Activated CD4-positive, alpha-beta memory T cell treated with anti-CD3 and anti-CD28 coated beads, Interleukin-2, amount 10 ng/mL, durations not matched to agents 7 days and 5 days (primary cell): Measurements from ENCODE around the gene FLNA. TPM values are rescaled to one million over a fixed set of nuclear protein-coding genes. Genes with fewer than 3 reads are reported as not detected.

Source experiments
- CTCF ChIA-PET: fragments of 350-600 bp; sonication (Branson Sonifier 250); formaldehyde crosslinking; loops from one replicate; lab custom pipeline; 2021; ENCODE audit warnings: antibody characterized with exemption, inconsistent platforms; lab: Charles Lee
- POLR2A ChIA-PET: fragments of 350-600 bp; sonication (Branson Sonifier 250); formaldehyde crosslinking; loops from one replicate; lab custom pipeline; 2021; ENCODE audit warnings: antibody characterized with exemption; lab: Charles Lee
- DNase-seq: peaks from one replicate; pipeline ENCODE4 v3.0.0-alpha.2; 2020
- H3K27ac Mint-ChIP-seq: one replicate; pipeline ENCODE4 v1.8.0; 2021; ENCODE audit warnings: mild to moderate bottlenecking, mixed read lengths
- H3K27me3 Mint-ChIP-seq: one replicate; pipeline ENCODE4 v1.8.0; 2021; ENCODE audit warnings: mixed read lengths
- H3K36me3 Mint-ChIP-seq: one replicate; pipeline ENCODE4 v1.8.0; 2021; ENCODE audit warnings: low read depth, mixed read lengths
- H3K4me1 Mint-ChIP-seq: one replicate; pipeline ENCODE4 v1.8.0; 2021; ENCODE audit warnings: mixed read lengths
- H3K4me3 Mint-ChIP-seq: one replicate; pipeline ENCODE4 v1.8.0; 2021; ENCODE audit warnings: mild to moderate bottlenecking, mixed read lengths
- H3K9me3 Mint-ChIP-seq: one replicate; pipeline ENCODE4 v1.8.0; 2021; ENCODE audit warnings: mixed read lengths
- total RNA-seq, 2 experiments: library from RNA; stranded (reverse); gene quantifications; one replicate each; pipeline ENCODE4 v1.2.3, GENCODE V29; 2021

FLNA gene
- total RNA-seq, 2 experiments from 2014 or later, result 1,571 to 1,579 TPM

DNA sequence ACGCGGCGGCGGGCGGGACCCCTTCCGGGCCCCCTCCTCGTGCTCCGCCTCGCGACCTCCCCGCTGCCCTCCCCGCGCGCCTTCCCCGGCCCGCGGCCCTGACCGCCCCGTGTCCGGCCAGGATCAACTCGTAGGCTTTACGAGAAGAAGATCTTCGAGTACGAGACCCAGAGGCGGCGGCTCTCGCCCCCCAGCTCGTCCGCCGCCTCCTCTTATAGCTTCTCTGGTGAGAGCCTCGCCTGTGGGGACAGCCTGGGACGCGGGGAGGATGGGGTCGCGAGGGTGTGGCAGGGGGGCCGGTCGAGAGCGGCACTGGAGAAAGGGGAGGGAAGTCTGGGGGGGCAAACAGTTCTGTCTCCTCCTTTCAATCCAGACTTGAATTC, 5.1 kb upstream of the FLNA start:
- Mint-ChIP-seq H3K4me3 (peak overlapping the region; percentile 80), H3K4me1 (peaks cover 30% of the 10 kb centered on the region), H3K9me3 (no peaks in the 10 kb centered on the region), H3K36me3 (peaks cover 2% of the 10 kb centered on the region), H3K27me3 (no peaks in the 10 kb centered on the region), H3K27ac (peak overlapping the region; percentile 84)
- CTCF ChIA-PET, result interaction anchor here (1.5 kb wide), 1 partner anchor 11 kb away, joined by 4 read pairs; no protein-coding TSS in a partner anchor
- no peak for DNase-seq
- POLR2A ChIA-PET, result interaction anchor here (1.0 to 2.0 kb wide), 5 partner anchors 10 to 361 kb away, joined by 3 to 17 read pairs (median 4); partner anchors contain the start of gene RPL10

DNA sequence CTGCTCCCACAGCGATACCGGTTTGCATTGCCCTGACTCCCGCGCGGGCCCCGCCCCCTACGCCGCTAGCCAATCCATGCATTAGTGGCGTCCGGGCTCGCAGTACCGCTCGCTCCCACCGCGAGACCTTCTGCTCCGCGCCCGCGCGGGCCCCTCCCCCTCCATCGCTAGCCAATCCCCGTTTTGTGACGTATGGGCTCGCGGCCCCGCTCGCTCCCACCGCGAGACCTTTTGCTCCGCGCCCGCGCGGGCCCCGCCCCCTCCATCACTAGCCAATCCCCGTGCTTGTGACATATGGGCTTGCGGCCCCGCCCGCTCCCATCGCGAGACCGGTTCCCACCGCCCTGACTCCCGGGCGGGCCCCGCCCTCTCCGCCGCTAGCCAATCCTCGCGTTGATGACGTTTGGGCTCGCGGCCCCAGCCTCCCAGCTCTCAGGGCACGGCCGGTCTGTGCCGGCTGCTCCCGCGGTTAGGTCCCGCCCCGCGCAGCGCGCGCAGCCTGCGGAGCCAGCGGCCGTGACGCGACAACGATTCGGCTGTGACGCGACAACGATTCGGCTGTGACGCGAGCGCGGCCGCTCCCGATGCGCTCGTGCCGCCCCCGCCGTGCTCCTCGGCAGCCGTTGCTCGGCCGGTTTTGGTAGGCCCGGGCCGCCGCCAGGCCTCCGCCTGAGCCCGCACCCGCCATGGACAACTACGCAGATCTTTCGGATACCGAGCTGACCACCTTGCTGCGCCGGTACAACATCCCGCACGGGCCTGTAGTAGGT, 4.5 kb upstream of the FLNA start, which contains the start of gene EMD:
Gene EMD (plus strand): TSS at position 497 of the 770 bp plus-strand sequence. CDS start 190 bp downstream, at position 687.
- no peaks in the 10 kb centered on the region for H3K27me3 Mint-ChIP-seq
- POLR2A ChIA-PET, result interaction anchor here (0.6 to 2.0 kb wide), 5 partner anchors 9 to 360 kb away, joined by 3 to 17 read pairs (median 4); partner anchors contain the start of gene RPL10
- CTCF ChIA-PET, result interaction anchor here (0.6 to 1.5 kb wide), 2 partner anchors 10 to 50 kb away, joined by 3 to 4 read pairs; no protein-coding TSS in a partner anchor
- H3K4me3 Mint-ChIP-seq, result peak within 1 kb of the TSS; percentile 80
- peak; percentile 96 for DNase-seq
- H3K9me3 Mint-ChIP-seq, result no peaks in the 10 kb centered on the region
- peaks cover 2% of the 10 kb centered on the region for H3K36me3 Mint-ChIP-seq
- peaks cover 30% of the 10 kb centered on the region for H3K4me1 Mint-ChIP-seq
- peak within 1 kb of the TSS; percentile 87 for H3K27ac Mint-ChIP-seq

DNA sequence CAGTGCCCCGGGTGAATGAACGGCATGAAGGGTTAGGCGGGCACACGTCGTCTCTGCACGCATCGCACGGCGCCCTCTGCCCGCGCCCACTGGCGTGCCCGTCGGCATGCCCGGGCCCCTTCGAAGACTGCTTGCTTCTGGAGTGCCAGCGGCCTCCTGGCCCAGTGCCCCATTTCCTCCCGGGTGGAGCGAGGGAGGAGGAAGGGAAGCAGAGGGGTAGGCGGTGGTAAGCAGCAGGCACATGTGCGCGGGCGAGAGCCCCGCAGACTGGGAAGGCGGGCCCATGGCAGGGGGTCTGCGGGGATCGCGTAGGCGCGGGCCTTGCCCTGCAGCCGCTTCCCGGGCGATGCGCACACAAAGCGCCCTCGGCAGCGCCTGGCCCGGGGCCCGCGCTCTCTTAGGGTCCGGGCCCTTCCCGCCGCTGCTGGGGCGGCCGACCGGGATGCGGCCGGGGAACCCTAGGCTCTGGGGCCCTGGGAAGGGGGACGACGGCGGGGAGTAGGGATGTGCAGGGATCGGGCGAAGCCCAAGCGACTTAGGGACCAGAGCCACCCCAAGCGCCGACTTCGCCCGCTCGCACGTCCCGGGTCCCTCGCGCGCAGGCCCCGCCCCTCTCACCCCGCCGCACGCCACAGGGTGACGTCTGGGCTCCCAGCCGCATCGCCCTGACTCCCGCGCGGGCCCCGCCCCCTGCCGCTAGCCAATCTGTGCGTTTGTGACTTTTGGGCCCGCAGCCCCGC, 3.8 kb upstream of the FLNA start:
- peak; percentile 39 for DNase-seq
- Mint-ChIP-seq H3K9me3 (no peaks in the 10 kb centered on the region), H3K27ac (peak overlapping the region; percentile 87), H3K36me3 (peaks cover 2% of the 10 kb centered on the region), H3K4me1 (peaks cover 33% of the 10 kb centered on the region), H3K27me3 (no peaks in the 10 kb centered on the region), H3K4me3 (peak overlapping the region; percentile 80)
- ChIA-PET POLR2A (interaction anchor here (0.6 to 2.0 kb wide), 5 partner anchors 8 to 360 kb away, joined by 3 to 17 read pairs (median 4); no protein-coding TSS in a partner anchor), CTCF (interaction anchor here (0.6 to 1.5 kb wide), 2 partner anchors 10 to 49 kb away, joined by 3 to 4 read pairs; no protein-coding TSS in a partner anchor)

DNA sequence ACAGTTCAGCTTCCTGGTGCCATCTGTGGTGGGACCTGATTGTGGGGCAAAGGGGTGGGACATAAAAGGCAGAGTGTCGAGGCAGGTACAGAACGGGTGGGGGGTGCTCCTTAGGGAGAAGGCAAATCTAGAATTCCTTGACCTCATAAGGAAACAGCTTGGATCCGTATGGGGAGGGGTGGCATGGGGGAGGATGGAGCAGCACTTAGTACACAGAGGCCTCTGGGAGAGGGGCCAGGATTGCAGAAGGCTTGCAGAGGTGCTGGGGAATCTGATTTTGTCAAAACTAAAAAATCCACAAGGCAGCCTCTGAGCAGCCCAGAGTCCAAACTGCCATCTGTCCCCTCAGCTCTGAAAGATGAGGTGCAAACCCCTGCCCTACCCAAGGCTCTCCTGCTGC, 2.3 kb upstream of the FLNA start:
- no peaks in the 10 kb centered on the region for H3K27me3 Mint-ChIP-seq
- POLR2A ChIA-PET, result interaction anchor here (0.9 kb wide), 1 partner anchor 450 kb away, joined by 3 read pairs; no protein-coding TSS in a partner anchor

DNA sequence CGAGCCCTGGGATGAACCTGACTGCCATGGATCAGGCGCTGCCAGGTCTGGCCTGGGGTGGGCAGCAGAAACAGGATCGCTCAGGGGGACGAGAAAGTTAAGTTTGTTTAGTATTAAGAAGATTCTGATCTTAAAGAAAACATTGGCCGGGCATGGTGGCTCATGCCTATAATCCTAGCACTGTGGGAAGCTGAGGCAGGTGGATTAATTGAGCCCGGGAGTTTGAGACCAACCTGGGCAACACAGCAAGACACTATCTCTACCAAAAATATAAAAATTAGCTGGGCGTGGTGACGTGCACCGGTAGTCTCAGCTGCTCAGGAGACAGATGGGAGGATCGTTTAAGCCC, 696 bp upstream of the FLNA start:
- CTCF ChIA-PET, result interaction anchor here (1.3 kb wide), 1 partner anchor 361 kb away, joined by 5 read pairs; no protein-coding TSS in a partner anchor
- peak overlapping the region; percentile 49 for H3K27ac Mint-ChIP-seq
- H3K4me3 Mint-ChIP-seq, result peak overlapping the region; percentile 44
- no peaks in the 10 kb centered on the region for H3K9me3 Mint-ChIP-seq
- peaks cover 5% of the 10 kb centered on the region for H3K36me3 Mint-ChIP-seq
- peaks cover 33% of the 10 kb centered on the region for H3K4me1 Mint-ChIP-seq
- no peaks in the 10 kb centered on the region for H3K27me3 Mint-ChIP-seq
- DNase-seq, result no peak
- POLR2A ChIA-PET, result interaction anchor here (0.8 to 2.2 kb wide), 2 partner anchors 25 to 450 kb away, joined by 3 to 9 read pairs; no protein-coding TSS in a partner anchor

More for the DNA sequence above, 2.3 kb upstream of the FLNA start:
- no peaks in the 10 kb centered on the region for H3K9me3 Mint-ChIP-seq
- H3K4me3 Mint-ChIP-seq, result no peak overlapping the region
- H3K36me3 Mint-ChIP-seq, result peaks cover 2% of the 10 kb centered on the region
- no peak for DNase-seq
- peak overlapping the region; percentile 35 for H3K27ac Mint-ChIP-seq
- CTCF ChIA-PET, result no interaction called here
- peaks cover 41% of the 10 kb centered on the region for H3K4me1 Mint-ChIP-seq

DNA sequence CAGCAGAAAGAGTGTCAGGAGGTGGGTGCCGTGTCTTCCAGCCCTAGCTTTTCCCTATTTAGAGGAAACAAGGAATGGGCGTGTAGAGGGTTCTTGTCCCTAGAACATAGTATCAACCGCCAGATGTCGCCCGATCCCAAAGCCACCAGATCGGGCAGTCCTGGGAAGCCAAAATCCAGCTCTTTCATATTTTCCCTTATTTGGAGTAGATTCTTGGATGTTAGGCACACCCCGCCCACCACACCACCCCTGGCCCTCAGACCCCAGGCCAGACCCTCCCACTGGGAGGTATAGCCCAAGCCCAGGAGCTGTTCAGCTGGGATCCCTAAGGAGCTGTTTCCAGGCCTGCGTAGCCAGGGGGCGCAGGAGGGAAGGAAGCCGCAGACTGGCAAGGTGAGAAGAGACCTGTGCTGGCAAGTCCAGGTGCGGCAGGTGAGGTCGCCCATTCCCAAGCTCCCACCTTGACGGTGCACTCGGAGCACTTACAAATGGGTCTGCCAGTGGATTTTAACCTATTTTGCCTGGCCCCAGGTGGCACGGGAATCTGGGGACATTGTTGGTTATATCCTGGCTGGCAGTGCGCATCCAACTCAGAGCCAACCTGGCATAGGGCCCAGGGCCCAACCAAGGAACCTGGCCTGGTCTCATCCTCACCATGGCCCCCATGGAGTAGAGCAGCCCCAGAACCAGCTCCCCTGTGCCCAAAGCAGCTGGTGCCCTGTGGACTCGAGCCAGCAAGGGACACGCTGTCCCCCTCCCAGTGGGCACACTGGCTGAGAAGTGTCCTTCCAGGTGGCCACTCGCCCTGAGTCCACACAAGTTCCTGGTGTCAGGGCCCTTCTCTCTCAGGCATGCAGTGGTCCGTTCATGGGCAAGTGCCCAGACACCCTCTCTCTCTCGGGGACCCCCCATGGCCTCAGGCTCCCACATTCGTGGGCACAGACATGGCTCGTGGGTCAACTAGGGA, 811 bp downstream of the FLNA start:
- Mint-ChIP-seq H3K4me3 (peak overlapping the region; percentile 73), H3K27ac (peak overlapping the region; percentile 65), H3K4me1 (peaks cover 29% of the 10 kb centered on the region), H3K36me3 (peaks cover 16% of the 10 kb centered on the region), H3K27me3 (no peaks in the 10 kb centered on the region), H3K9me3 (no peaks in the 10 kb centered on the region)
- DNase-seq, result peak; percentile 40
- ChIA-PET POLR2A (interaction anchor here (0.7 to 2.2 kb wide), 16 partner anchors 9 to 402 kb away, joined by 3 to 16 read pairs (median 4); partner anchors contain the start of genes HCFC1, PLXNA3, RPL10 and SLC10A3), CTCF (interaction anchor here (0.6 to 1.7 kb wide), 14 partner anchors 25 to 360 kb away, joined by 3 to 6 read pairs (median 3); partner anchors contain the start of genes RPL10, SLC10A3 and UBL4A)

DNA sequence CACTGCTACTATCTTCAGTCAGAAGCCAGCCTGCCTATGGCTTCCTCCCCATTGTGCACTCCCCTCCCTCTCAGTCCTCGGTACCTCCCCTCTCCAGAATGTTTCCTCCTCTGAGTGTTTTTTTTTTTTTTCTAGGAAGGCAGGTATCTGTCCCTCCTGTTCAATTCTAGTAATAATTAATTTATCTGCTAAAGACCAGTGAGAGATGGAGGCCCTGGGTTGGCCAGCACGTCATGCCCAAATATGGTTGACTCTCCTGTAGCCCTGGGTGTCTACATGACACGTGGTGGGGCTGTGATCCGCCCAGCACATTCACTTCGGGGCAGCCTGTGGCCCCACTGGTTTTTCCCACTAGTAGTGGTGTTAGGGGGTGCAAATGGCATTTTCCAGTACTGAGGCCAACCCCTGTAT, 1.8 kb downstream of the FLNA start:
- Mint-ChIP-seq H3K27ac (peak overlapping the region; percentile 88), H3K27me3 (no peaks in the 10 kb centered on the region), H3K9me3 (no peaks in the 10 kb centered on the region), H3K4me1 (peaks cover 36% of the 10 kb centered on the region), H3K36me3 (peaks cover 24% of the 10 kb centered on the region), H3K4me3 (peak overlapping the region; percentile 79)
- POLR2A ChIA-PET, result interaction anchor here (0.6 to 1.8 kb wide), 16 partner anchors 10 to 401 kb away, joined by 3 to 16 read pairs (median 3); partner anchors contain the start of genes HCFC1 and RPL10
- CTCF ChIA-PET, result interaction anchor here (0.6 to 1.7 kb wide), 10 partner anchors 26 to 359 kb away, joined by 3 to 6 read pairs (median 3); partner anchors contain the start of genes RPL10, SLC10A3 and UBL4A
- peak; percentile 63 for DNase-seq

DNA sequence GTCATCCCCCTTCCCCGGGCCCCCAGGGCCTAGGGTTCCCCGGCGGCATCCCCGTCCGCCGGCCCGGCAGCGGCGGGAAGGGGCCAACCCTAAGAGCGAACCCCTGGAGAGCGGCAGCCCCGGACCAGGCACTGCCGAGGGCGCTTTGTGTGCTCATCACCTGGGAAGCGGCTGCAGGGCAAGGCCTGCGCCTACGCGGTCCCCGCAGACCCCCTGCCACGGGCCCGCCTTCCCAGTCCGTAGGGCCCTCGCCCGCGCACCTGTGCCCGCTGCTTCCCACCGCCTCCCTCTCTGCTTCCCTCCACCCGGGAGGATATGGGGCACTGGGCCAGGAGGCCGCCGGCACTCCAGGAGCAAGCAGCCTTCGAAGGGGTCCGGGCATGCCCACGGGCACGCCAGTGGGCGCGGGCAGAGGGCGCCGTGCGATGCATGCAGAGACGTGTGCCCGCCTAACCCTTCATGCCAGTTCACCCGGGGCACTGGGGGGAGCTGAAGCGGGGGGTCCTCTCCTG, 2.6 kb downstream of the FLNA start:
- no peaks in the 10 kb centered on the region for H3K9me3 Mint-ChIP-seq
- H3K4me3 Mint-ChIP-seq, result peak overlapping the region; percentile 79
- ChIA-PET CTCF (no interaction called here), POLR2A (interaction anchor here (0.9 to 1.4 kb wide), 3 partner anchors 29 to 400 kb away, joined by 3 to 5 read pairs (median 3); partner anchors contain the start of gene HCFC1)
- no peaks in the 10 kb centered on the region for H3K27me3 Mint-ChIP-seq
- H3K36me3 Mint-ChIP-seq, result peaks cover 29% of the 10 kb centered on the region
- peaks cover 37% of the 10 kb centered on the region for H3K4me1 Mint-ChIP-seq
- no peak for DNase-seq
- H3K27ac Mint-ChIP-seq, result peak overlapping the region; percentile 88

DNA sequence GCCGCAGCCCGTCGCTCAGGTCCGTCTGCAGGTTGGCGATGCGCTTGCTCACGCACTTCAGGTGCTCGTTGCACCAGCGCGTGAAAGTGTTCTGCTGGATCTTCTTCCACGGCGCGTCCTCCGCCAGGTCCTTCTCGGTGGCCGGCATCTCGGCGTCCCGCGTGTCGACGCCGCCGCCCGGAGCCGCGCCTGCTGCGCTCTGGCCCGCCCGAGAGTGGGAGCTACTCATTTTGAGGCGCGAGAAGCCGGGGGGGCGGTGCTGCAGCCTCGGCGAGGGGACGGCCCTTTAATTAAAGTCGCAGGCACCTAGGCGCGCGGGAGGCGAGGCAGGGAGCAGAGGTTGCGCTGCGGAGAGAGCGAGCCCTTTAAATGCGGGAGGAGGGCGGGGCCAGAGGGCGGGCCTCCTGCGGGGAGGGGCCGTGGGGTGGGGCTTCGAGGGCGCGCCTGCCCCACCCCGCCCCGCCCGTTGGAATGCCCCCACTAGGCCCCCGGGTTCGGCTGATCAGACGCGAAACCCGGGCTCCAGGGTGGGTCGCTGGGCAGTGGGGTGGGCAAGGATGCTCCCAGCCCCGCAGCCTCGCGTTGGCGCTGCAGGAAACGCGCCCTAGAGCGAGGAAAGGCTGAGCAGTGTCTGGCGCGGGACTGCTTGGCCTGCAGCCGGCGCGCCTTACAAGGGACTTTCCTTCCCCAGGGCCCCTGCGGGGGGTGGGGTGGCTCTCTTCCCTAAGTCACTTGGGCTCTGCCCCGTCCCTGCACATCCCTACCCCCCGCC, 3.2 kb downstream of the FLNA start:
- no peaks in the 10 kb centered on the region for H3K9me3 Mint-ChIP-seq
- DNase-seq, result peak; percentile 95
- ChIA-PET CTCF (interaction anchor here (1.5 kb wide), 1 partner anchor 28 kb away, joined by 5 read pairs; no protein-coding TSS in a partner anchor), POLR2A (interaction anchor here (1.0 to 4.3 kb wide), 15 partner anchors 8 to 401 kb away, joined by 3 to 37 read pairs (median 4); partner anchors contain the start of genes EMD, HCFC1, RPL10 and TAFAZZIN)
- H3K27ac Mint-ChIP-seq, result peak overlapping the region; percentile 82
- H3K27me3 Mint-ChIP-seq, result no peaks in the 10 kb centered on the region
- peak overlapping the region; percentile 79 for H3K4me3 Mint-ChIP-seq
- peaks cover 36% of the 10 kb centered on the region for H3K4me1 Mint-ChIP-seq
- peaks cover 35% of the 10 kb centered on the region for H3K36me3 Mint-ChIP-seq

DNA sequence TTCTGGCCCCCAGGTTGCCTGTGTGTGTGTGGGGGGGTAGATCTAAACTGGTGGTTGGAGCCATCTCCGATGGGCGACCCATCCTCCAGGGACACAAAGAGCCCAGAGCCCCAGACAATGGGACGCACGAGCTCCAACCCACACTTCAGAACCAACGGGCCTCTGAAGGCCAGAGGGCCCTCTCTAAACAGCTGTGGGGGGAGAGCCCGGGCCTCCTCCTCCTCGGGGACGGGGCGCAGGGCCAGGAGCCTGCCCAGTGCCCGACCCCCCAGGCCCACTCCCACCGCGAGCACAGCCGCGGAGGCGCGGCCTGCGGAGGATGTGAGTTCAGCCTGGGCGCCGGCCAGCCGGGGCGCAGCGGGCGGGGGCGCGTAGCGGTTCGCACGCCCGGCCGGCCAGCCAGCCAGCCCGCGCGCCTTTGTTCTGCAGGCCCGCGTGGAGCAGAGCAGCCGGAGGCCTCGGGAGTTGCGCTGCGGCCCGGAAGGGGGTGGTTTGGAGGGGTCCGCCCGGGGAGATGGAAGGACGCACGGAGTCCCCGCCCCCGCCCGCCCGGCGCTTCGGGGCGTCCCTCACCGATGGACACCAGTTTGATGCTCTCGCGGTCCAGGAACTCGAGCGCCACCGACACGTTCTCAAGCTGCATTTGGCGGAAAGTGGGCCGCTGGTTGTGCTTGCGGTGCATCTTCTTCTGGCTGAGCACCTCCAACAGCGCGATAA, 4.0 kb downstream of the FLNA start:
- peaks cover 40% of the 10 kb centered on the region for H3K4me1 Mint-ChIP-seq
- peak overlapping the region; percentile 94 for H3K4me3 Mint-ChIP-seq
- DNase-seq, result no peak
- CTCF ChIA-PET, result interaction anchor here (1.5 kb wide), 1 partner anchor 29 kb away, joined by 5 read pairs; no protein-coding TSS in a partner anchor
- no peaks in the 10 kb centered on the region for H3K9me3 Mint-ChIP-seq
- POLR2A ChIA-PET, result interaction anchor here (1.0 to 4.3 kb wide), 15 partner anchors 9 to 401 kb away, joined by 3 to 37 read pairs (median 4); partner anchors contain the start of genes EMD, HCFC1, RPL10 and TAFAZZIN
- peaks cover 39% of the 10 kb centered on the region for H3K36me3 Mint-ChIP-seq
- no peaks in the 10 kb centered on the region for H3K27me3 Mint-ChIP-seq
- peak overlapping the region; percentile 91 for H3K27ac Mint-ChIP-seq
